H9 (cell line): Measurements from ENCODE around the gene CAPN9. TPM values are rescaled to one million over a fixed set of nuclear protein-coding genes. Genes with fewer than 3 reads are reported as not detected.

ENCODE experiments used
- DNase-seq: peaks from one replicate; pipeline ENCODE4 v3.0.0-alpha.2; 2017
- H2AFZ ChIP-seq: one replicate; pipeline ENCODE4 v1.6.1; 2013; ENCODE audit warnings: mild to moderate bottlenecking, low read length, control low read depth, moderate library complexity
- H2AK5ac ChIP-seq: 2 replicates; pipeline ENCODE4 v1.6.1; 2013; ENCODE audit warnings: low read length, control low read depth, mixed read lengths; ENCODE audit not compliant: insufficient read length
- H2BK120ac ChIP-seq: one replicate; pipeline ENCODE4 v1.6.1; 2013; ENCODE audit warnings: low read depth, mild to moderate bottlenecking, low read length, control low read depth, inconsistent platforms; ENCODE audit not compliant: poor library complexity, severe bottlenecking
- H2BK12ac ChIP-seq: 2 replicates; pipeline ENCODE4 v1.6.1; 2013; ENCODE audit warnings: low read length, control low read depth, mixed read lengths, low read depth; ENCODE audit not compliant: insufficient read length
- H2BK15ac ChIP-seq: 2 replicates; pipeline ENCODE4 v1.6.1; 2013; ENCODE audit warnings: low read depth, low read length, control low read depth
- H2BK20ac ChIP-seq: one replicate; pipeline ENCODE4 v1.6.1; 2013; ENCODE audit warnings: low read depth, mild to moderate bottlenecking, low read length, control low read depth, inconsistent platforms; ENCODE audit not compliant: poor library complexity, severe bottlenecking
- H2BK5ac ChIP-seq: 2 replicates; pipeline ENCODE4 v1.6.1; 2013; ENCODE audit warnings: low read length, control low read depth, mixed read lengths; ENCODE audit not compliant: insufficient read length
- H3K14ac ChIP-seq: 2 replicates; pipeline ENCODE4 v1.6.1; 2013; ENCODE audit warnings: low read length, control low read depth; ENCODE audit not compliant: insufficient read depth
- H3K18ac ChIP-seq: 2 replicates; pipeline ENCODE4 v1.6.1; 2013; ENCODE audit warnings: low read depth, mild to moderate bottlenecking, mixed read lengths, low read length, control low read depth; ENCODE audit not compliant: insufficient read length
- H3K23ac ChIP-seq: 2 replicates; pipeline ENCODE4 v1.6.1; 2013; ENCODE audit warnings: low read length, control low read depth, mixed read lengths, low read depth; ENCODE audit not compliant: insufficient read length
- H3K23me2 ChIP-seq: 2 replicates; pipeline ENCODE4 v1.6.1; 2013; ENCODE audit warnings: low read depth, mild to moderate bottlenecking, mixed read lengths, low read length, control low read depth; ENCODE audit not compliant: insufficient read length, poor library complexity, severe bottlenecking
- H3K27ac ChIP-seq: 2 replicates; pipeline ENCODE4 v1.5.1; 2013; ENCODE audit warnings: low read length, control low read depth, mixed read lengths, low read depth; ENCODE audit not compliant: insufficient read length
- H3K27me3 ChIP-seq: 2 replicates; pipeline ENCODE4 v1.6.1; 2013; ENCODE audit warnings: low read length, control low read depth, inconsistent platforms; ENCODE audit not compliant: insufficient read depth
- H3K4ac ChIP-seq: 2 replicates; pipeline ENCODE4 v1.6.1; 2013; ENCODE audit warnings: low read depth, mild to moderate bottlenecking, control low read depth, inconsistent platforms, low read length, moderate library complexity
- H3K4me1 ChIP-seq: 2 replicates; pipeline ENCODE4 v1.6.1; 2013; ENCODE audit warnings: low read length, control low read depth, inconsistent platforms; ENCODE audit not compliant: insufficient read depth
- H3K4me2 ChIP-seq: 2 replicates; pipeline ENCODE4 v1.6.1; 2013; ENCODE audit warnings: low read length, control low read depth, mixed read lengths; ENCODE audit not compliant: insufficient read length, insufficient read depth
- H3K56ac ChIP-seq: 2 replicates; pipeline ENCODE4 v1.6.1; 2013; ENCODE audit warnings: low read depth, mild to moderate bottlenecking, mixed read lengths, low read length, control low read depth; ENCODE audit not compliant: insufficient read length
- H3K79me1 ChIP-seq: 2 replicates; pipeline ENCODE4 v1.6.1; 2013; ENCODE audit warnings: low read depth, mild to moderate bottlenecking, moderate library complexity, low read length, control low read depth, inconsistent platforms; ENCODE audit not compliant: insufficient read depth, poor library complexity, severe bottlenecking
- H3K79me2 ChIP-seq: 2 replicates; pipeline ENCODE4 v1.6.1; 2013; ENCODE audit warnings: low read length, control low read depth, inconsistent platforms; ENCODE audit not compliant: insufficient read depth
- H3K9ac ChIP-seq: 2 replicates; pipeline ENCODE4 v1.6.1; 2013; ENCODE audit warnings: low read length, control low read depth, mixed read lengths; ENCODE audit not compliant: insufficient read length; ENCODE audit errors: extremely low read depth
- H3K9me3 ChIP-seq: one replicate; pipeline ENCODE4 v1.6.1; 2013; ENCODE audit warnings: low read depth, low read length, inconsistent platforms; ENCODE audit not compliant: control insufficient read depth
- H3T11ph ChIP-seq: one replicate; pipeline ENCODE4 v1.6.1; 2013; ENCODE audit warnings: mild to moderate bottlenecking, low read length, control low read depth, inconsistent platforms
- H4K20me1 ChIP-seq: one replicate; pipeline ENCODE4 v1.6.1; 2013; ENCODE audit not compliant: control insufficient read depth, insufficient read length, insufficient read depth
- H4K5ac ChIP-seq: 2 replicates; pipeline ENCODE4 v1.6.1; 2013; ENCODE audit warnings: low read depth, mild to moderate bottlenecking, mixed read lengths, low read length, control low read depth; ENCODE audit not compliant: insufficient read length
- H4K8ac ChIP-seq: replicated peaks from 2 replicates; pipeline ENCODE4 v1.6.1; 2013; ENCODE audit warnings: low read length, control low read depth, mixed read lengths, low read depth; ENCODE audit not compliant: insufficient read length
- H4K91ac ChIP-seq: 2 replicates; pipeline ENCODE4 v1.6.1; 2013; ENCODE audit warnings: low read depth, mild to moderate bottlenecking, moderate library complexity, mixed read lengths, low read length, control low read depth; ENCODE audit not compliant: insufficient read length
- H3K27ac Mint-ChIP-seq, 3 experiments: 2 replicates in 2 of 3; 3 replicates in 1 of 3; pipeline ENCODE4 v1.8.0; 2020 to 2021; ENCODE audit warnings: mixed read lengths in 3 of 3, mild to moderate bottlenecking in 1 of 3, moderate library complexity in 1 of 3
- H3K27me3 Mint-ChIP-seq: 2 replicates; pipeline ENCODE4 v1.8.0; 2021; ENCODE audit warnings: low read depth, mild to moderate bottlenecking, moderate library complexity, mixed read lengths
- H3K36me3 Mint-ChIP-seq, 3 experiments: 2 replicates in 2 of 3; 3 replicates in 1 of 3; pipeline ENCODE4 v1.8.0; 2020 to 2021; ENCODE audit warnings: low read depth in 3 of 3, mixed read lengths in 3 of 3; ENCODE audit not compliant: insufficient read depth in 1 of 3
- H3K4me1 Mint-ChIP-seq, 2 experiments: 2 replicates each; pipeline ENCODE4 v1.8.0; 2020; ENCODE audit warnings: mixed read lengths in 2 of 2
- H3K4me3 Mint-ChIP-seq, 2 experiments: 2 replicates in 1 of 2; 3 replicates in 1 of 2; pipeline ENCODE4 v1.8.0; 2020 to 2021; ENCODE audit warnings: mild to moderate bottlenecking in 2 of 2, mixed read lengths in 2 of 2, moderate library complexity in 1 of 2
- H3K9me3 Mint-ChIP-seq, 2 experiments: 2 replicates in 1 of 2; 3 replicates in 1 of 2; pipeline ENCODE4 v1.8.0; 2020; ENCODE audit warnings: mild to moderate bottlenecking in 2 of 2, mixed read lengths in 2 of 2, moderate library complexity in 1 of 2
- CTCF ChIP-seq: fragments of 200-600 bp; sonication (generic); conservative IDR thresholded peaks from 3 replicates; pipeline ENCODE4 v1.8.0; 2021; ENCODE audit warnings: antibody characterized with exemption, mild to moderate bottlenecking
- WGBS: extraction: QIAGEN DNeasy Blood & Tissue Kit; methylation state at CpG from one replicate; pipeline ENCODE4 v1.1.7; 2013; ENCODE audit warnings: missing lambda C conversion rate, low lambda C conversion rate, mixed read lengths; ENCODE audit not compliant: insufficient read length; ENCODE audit errors: extremely low coverage; 5-methylcytosine and 5-hydroxymethylcytosine counted together
- total RNA-seq: library from RNA; stranded (reverse); gene quantifications from 2 replicates; pipeline ENCODE4 v1.2.1, GENCODE V29; 2021

Gene CAPN9
- total RNA-seq, 1 experiment from 2014 or later: 0.22 TPM

- Mint-ChIP-seq H3K27me3 (no peaks in the 10 kb centered on the region; the same call in 1 of the 2 replicates), H3K27ac (no peak overlapping the region), H3K9me3 (no peaks in the 10 kb centered on the region), H3K4me3 (no peak overlapping the region), H3K4me1 (peaks cover 12 to 18% of the 10 kb centered on the region in 2 experiments), H3K36me3 (no peaks in the 10 kb centered on the region)
- Histone ChIP-seq H3K79me2 (no peaks in the 10 kb centered on the region), H3K18ac (no peak overlapping the region), H4K91ac (no peak overlapping the region), H3K9ac (no peak overlapping the region), H3K27me3 (peaks cover 33% of the 10 kb centered on the region; the same call in 1 of the 2 replicates), H3K4me2 (no peak overlapping the region), H2AK5ac (no peak overlapping the region), H2BK20ac (no peak overlapping the region), H3T11ph (no peak overlapping the region), H2BK15ac (no peak overlapping the region), H3K23ac (no peak overlapping the region), H4K20me1 (no peaks in the 10 kb centered on the region), H3K9me3 (no peaks in the 10 kb centered on the region), H3K4me1 (no peaks in the 10 kb centered on the region), H4K8ac (no peak overlapping the region), H3K27ac (no peak overlapping the region), H2AFZ (no peak overlapping the region), H3K14ac (no peak overlapping the region), H3K23me2 (no peaks in the 10 kb centered on the region), H3K79me1 (no peaks in the 10 kb centered on the region), H2BK120ac (no peak overlapping the region), H4K5ac (no peak overlapping the region), H3K4ac (no peak overlapping the region), H2BK5ac (no peak overlapping the region), H3K56ac (no peak overlapping the region), H2BK12ac (no peak overlapping the region)
- no peak for TF ChIP-seq CTCF
- no peak for DNase-seq
- no CpG with 5 or more reads among the region's 5 CpGs for WGBS
These were observed 42.8 kb downstream of the CAPN9 start for GRCh38 chr1:230790026-230790425.
